Raji (cell line): Measurements from ENCODE around the gene GRM7.

ENCODE experiments used
- POLR2A ChIP-seq: IDR thresholded peaks from 2 replicates; pipeline ENCODE4 v1.6.1; 2011; ENCODE audit warnings: low read depth, low read length, control low read depth; ENCODE audit not compliant: insufficient read depth

Gene GRM7

GRCh38 chr3:7371693-7372572 lies 511.0 kb downstream of the GRM7 start:
- TF ChIP-seq POLR2A = no peak

GRCh38 chr3:7377103-7377502 lies 516.2 kb downstream of the GRM7 start:
- TF ChIP-seq POLR2A = no peak

GRCh38 chr3:7381741-7382140 lies 520.8 kb downstream of the GRM7 start:
- no peak for TF ChIP-seq POLR2A

GRCh38 chr3:7382293-7383010 lies 521.5 kb downstream of the GRM7 start:
- no peak for TF ChIP-seq POLR2A

GRCh38 chr3:7385635-7386034 lies 524.7 kb downstream of the GRM7 start:
- no peak for TF ChIP-seq POLR2A

GRCh38 chr3:7388026-7388425 lies 527.1 kb downstream of the GRM7 start:
- no peak for TF ChIP-seq POLR2A

- no peak for TF ChIP-seq POLR2A
These were observed 531.3 kb downstream of the GRM7 start for GRCh38 chr3:7392206-7392605.

- no peak for TF ChIP-seq POLR2A
These were observed 533.2 kb downstream of the GRM7 start for GRCh38 chr3:7393944-7394605.

GRCh38 chr3:7396534-7396933 lies 535.6 kb downstream of the GRM7 start:
- no peak for TF ChIP-seq POLR2A

- no peak for TF ChIP-seq POLR2A
These were observed 536.2 kb downstream of the GRM7 start for GRCh38 chr3:7397097-7397496.

GRCh38 chr3:7400360-7400759 lies 539.4 kb downstream of the GRM7 start:
- TF ChIP-seq POLR2A = no peak

GRCh38 chr3:7401418-7401817 lies 540.5 kb downstream of the GRM7 start:
- TF ChIP-seq POLR2A = no peak

GRCh38 chr3:7407107-7407506 lies 546.2 kb downstream of the GRM7 start:
- no peak for TF ChIP-seq POLR2A

- TF ChIP-seq POLR2A = no peak
These were observed 549.9 kb downstream of the GRM7 start for GRCh38 chr3:7410782-7411181.

- TF ChIP-seq POLR2A = no peak
These were observed 560.1 kb downstream of the GRM7 start for GRCh38 chr3:7421065-7421464.

- no peak for TF ChIP-seq POLR2A
These were observed 562.1 kb downstream of the GRM7 start for GRCh38 chr3:7423036-7423435.
